Liver (tissue), 9 donors: ENCODE measurements around the gene ETS1. TPM values are rescaled to one million over a fixed set of nuclear protein-coding genes. Genes with fewer than 3 reads are reported as not detected.
A peak's percentile ranks its signal among the peaks of the same experiment; 100 is the strongest.

ENCODE experiments used
- DNase-seq: peaks from one replicate; pipeline ENCODE4 v3.0.0-alpha.2; 2017; ENCODE audit warnings: low spot score
- H3K27ac ChIP-seq, 2 donors: one replicate each; pipeline ENCODE4 v1.7.0; 2013; ENCODE audit warnings: inconsistent platforms in 2 of 2, low read length in 2 of 2, control low read depth in 1 of 2, low read depth in 1 of 2, mild to moderate bottlenecking in 1 of 2
- H3K27me3 ChIP-seq, 4 donors: one replicate each; pipeline versions ENCODE4 v1.6.1 to v1.7.0; 2013; ENCODE audit warnings: low read length in 3 of 4, inconsistent platforms in 1 of 4, mild to moderate bottlenecking in 1 of 4, moderate library complexity in 1 of 4; ENCODE audit not compliant: control insufficient read depth in 4 of 4, insufficient read depth in 4 of 4
- H3K36me3 ChIP-seq, 4 donors: one replicate each; pipeline versions ENCODE4 v1.6.1 to v1.7.0; 2013; ENCODE audit warnings: low read length in 3 of 4, mild to moderate bottlenecking in 3 of 4, low read depth in 1 of 4, moderate library complexity in 1 of 4; ENCODE audit not compliant: control insufficient read depth in 4 of 4, insufficient read depth in 3 of 4
- H3K4me1 ChIP-seq, 4 donors: one replicate each; pipeline versions ENCODE4 v1.6.1 to v1.7.0; 2013; ENCODE audit warnings: low read length in 3 of 4, mild to moderate bottlenecking in 3 of 4, moderate library complexity in 1 of 4; ENCODE audit not compliant: control insufficient read depth in 4 of 4, insufficient read depth in 4 of 4
- H3K4me3 ChIP-seq, 3 donors: one replicate each; pipeline versions ENCODE4 v1.6.1 to v1.7.0; 2013; ENCODE audit warnings: low read length in 3 of 3, control low read depth in 1 of 3, low read depth in 1 of 3, mild to moderate bottlenecking in 1 of 3
- H3K9ac ChIP-seq, 2 donors: one replicate each; pipeline ENCODE4 v1.7.0; 2013; ENCODE audit warnings: low read length in 2 of 2, mild to moderate bottlenecking in 2 of 2, moderate library complexity in 2 of 2, control low read depth in 1 of 2, low read depth in 1 of 2
- H3K9me3 ChIP-seq, 4 donors: one replicate each; pipeline versions ENCODE4 v1.6.1 to v1.7.0; 2013; ENCODE audit warnings: low read length in 3 of 4; ENCODE audit not compliant: control insufficient read depth in 4 of 4
- ATF3 ChIP-seq: IDR thresholded peaks from 2 replicates; pipeline ENCODE4 v1.6.1; 2016; ENCODE audit warnings: antibody characterized with exemption
- CTCF ChIP-seq: fragments of 150-350 bp; IDR thresholded peaks from 2 replicates; pipeline ENCODE4 v1.5.1; 2017; ENCODE audit warnings: improper control_type of control experiment, low read depth, low read length; ENCODE audit not compliant: missing input control
- EGR1 ChIP-seq, 2 donors: IDR thresholded peaks; 2 replicates each; pipeline ENCODE4 v1.6.1; 2016 to 2018; ENCODE audit warnings: antibody characterized with exemption in 2 of 2, low read depth in 2 of 2
- HNF4A ChIP-seq, 2 donors: conservative IDR thresholded peaks; 2 replicates each; pipeline ENCODE4 v1.6.1; 2016; ENCODE audit warnings: antibody characterized with exemption in 2 of 2, mild to moderate bottlenecking in 2 of 2
- HNF4G ChIP-seq: IDR thresholded peaks from 2 replicates; pipeline ENCODE4 v1.6.1; 2016; ENCODE audit warnings: antibody characterized with exemption
- JUND ChIP-seq, 2 donors: IDR thresholded peaks; 2 replicates each; pipeline ENCODE4 v1.6.1; 2016; ENCODE audit warnings: antibody characterized with exemption in 2 of 2
- MAX ChIP-seq: IDR thresholded peaks from 2 replicates; pipeline ENCODE4 v1.6.1; 2016; ENCODE audit warnings: antibody characterized with exemption
- NR2F2 ChIP-seq: IDR thresholded peaks from 2 replicates; pipeline ENCODE4 v1.6.1; 2016; ENCODE audit warnings: antibody characterized with exemption
- RAD21 ChIP-seq, 2 donors: IDR thresholded peaks; 2 replicates each; pipeline ENCODE4 v1.6.1; 2016; ENCODE audit warnings: antibody characterized with exemption in 2 of 2, mild to moderate bottlenecking in 2 of 2
- REST ChIP-seq: IDR thresholded peaks from 2 replicates; pipeline ENCODE4 v1.6.1; 2016; ENCODE audit warnings: antibody characterized with exemption, mild to moderate bottlenecking
- RXRA ChIP-seq, 2 donors: IDR thresholded peaks; 2 replicates each; pipeline ENCODE4 v1.6.1; 2017 to 2018; ENCODE audit warnings: antibody characterized with exemption in 2 of 2, mild to moderate bottlenecking in 1 of 2
- YY1 ChIP-seq: IDR thresholded peaks from 2 replicates; pipeline ENCODE4 v1.6.1; 2016; ENCODE audit warnings: antibody characterized with exemption, mild to moderate bottlenecking
- ZBTB33 ChIP-seq: IDR thresholded peaks from 2 replicates; pipeline ENCODE4 v1.6.1; 2016; ENCODE audit warnings: antibody characterized with exemption
- WGBS: extraction: QIAGEN DNeasy Blood & Tissue Kit; methylation state at CpG from one replicate; pipeline ENCODE4 v1.1.7; 2013; 5-methylcytosine and 5-hydroxymethylcytosine counted together
- polyA plus RNA-seq, 2 donors: library from polyadenylated mRNA; stranded (reverse) in 1 of 2; unstranded in 1 of 2; fragments of 200-250 nt in 1 of 2; fragments of >200 nt in 1 of 2; fragmentation: Nextera tagmentation in 1 of 2; extraction: Ambion mirVana in 1 of 2; gene quantifications; one replicate each; pipeline versions ENCODE4 v1.2.1 to v1.2.3, GENCODE V29; 2013 to 2015
- total RNA-seq, 2 donors: library from RNA; depleted of rRNA; stranded (reverse); fragments of >200 nt; gene quantifications; one replicate each; pipeline ENCODE4 v1.2.3, GENCODE V29; 2014
- donor health status: healthy.
- donor health status: healthy.
- donor health status: healthy.
- donor health status: healthy.
- donor health status: healthy.

The ETS1 gene
- total and polyA plus RNA-seq, 4 donors = 4.8 to 30.0 (median 20.3) TPM

- no peaks in the 10 kb centered on the region for H3K36me3 ChIP-seq
- peak overlapping the region; percentile 31 to 47 for H3K27ac ChIP-seq
- H3K27me3 ChIP-seq = no peaks in the 10 kb centered on the region
- DNase-seq = no peak
- WGBS = 37% methylated on average over 7 of the region's 7 CpGs
- TF ChIP-seq CTCF = no peak
- no peak overlapping the region for H3K4me3 ChIP-seq
- H3K4me1 ChIP-seq = peaks cover 0 to 6% (median 2%) of the 10 kb centered on the region in 4 donors
- H3K9me3 ChIP-seq = no peaks in the 10 kb centered on the region
- no peak overlapping the region for H3K9ac ChIP-seq
These were observed 42.8 kb downstream of the ETS1 start for GRCh38 chr11:128544471-128545051.

- 81% methylated on average over 6 of the region's 6 CpGs for WGBS
- Histone ChIP-seq H3K4me1 (peaks cover 4 to 15% (median 13%) of the 10 kb centered on the region in 4 donors), H3K27ac (peak overlapping the region in 1 of 2 donors; percentile 38), H3K9ac (no peak overlapping the region), H3K36me3 (no peaks in the 10 kb centered on the region), H3K9me3 (no peaks in the 10 kb centered on the region), H3K27me3 (no peaks in the 10 kb centered on the region), H3K4me3 (no peak overlapping the region)
- no peak for TF ChIP-seq YY1
- no peak for TF ChIP-seq NR2F2
- TF ChIP-seq RXRA (IDR thresholded peaks at IDR 0.05) = peak; percentile 23 to 41
- peak; percentile 43 for TF ChIP-seq REST
- TF ChIP-seq JUND (IDR thresholded peaks at IDR 0.05) = no peak
- no peak for TF ChIP-seq RAD21 (IDR thresholded peaks at IDR 0.05)
- no peak for TF ChIP-seq EGR1 (IDR thresholded peaks at IDR 0.05; ENCODE audit: low read depth in 2 of 2)
- no peak for TF ChIP-seq ZBTB33
- no peak for TF ChIP-seq HNF4G
- no peak for TF ChIP-seq HNF4A (conservative IDR thresholded peaks at IDR 0.05)
- TF ChIP-seq MAX = no peak
- TF ChIP-seq ATF3 = no peak
- no peak for DNase-seq
These were observed 46.9 kb downstream of the ETS1 start for GRCh38 chr11:128540469-128540868.
